Osteoblast (primary cell): ENCODE results near the gene PLXDC2. TPM values are rescaled to one million over a fixed set of nuclear protein-coding genes. Genes with fewer than 3 reads are reported as not detected.

Source experiments
- DNase-seq: peaks from one replicate; pipeline ENCODE4 v3.0.0; 2011; ENCODE audit warnings: low spot score, mixed read lengths; ENCODE audit not compliant: insufficient read length; ENCODE audit errors: missing footprints
- H2AFZ ChIP-seq: 2 replicates; pipeline ENCODE4 v1.6.0; 2011; ENCODE audit warnings: mild to moderate bottlenecking, low read length
- H3K27ac ChIP-seq: 2 replicates; pipeline ENCODE4 v1.5.1; 2011; ENCODE audit warnings: mild to moderate bottlenecking, low read depth, low read length, moderate library complexity
- H3K27me3 ChIP-seq: 2 replicates; pipeline ENCODE4 v1.6.0; 2012; ENCODE audit warnings: mild to moderate bottlenecking, control low read depth, inconsistent platforms, low read length, moderate library complexity; ENCODE audit not compliant: insufficient read depth
- H3K36me3 ChIP-seq: 2 replicates; pipeline ENCODE4 v1.5.1; 2011; ENCODE audit warnings: mild to moderate bottlenecking, low read length, control low read depth, moderate library complexity; ENCODE audit not compliant: insufficient read depth
- H3K4me1 ChIP-seq: 2 replicates; pipeline ENCODE4 v1.5.1; 2011; ENCODE audit warnings: mild to moderate bottlenecking, low read length, control low read depth, moderate library complexity; ENCODE audit not compliant: insufficient read depth
- H3K4me2 ChIP-seq: 2 replicates; pipeline ENCODE4 v1.6.0; 2011; ENCODE audit warnings: mild to moderate bottlenecking, low read length; ENCODE audit not compliant: insufficient read depth
- H3K4me3 ChIP-seq: fragments of 200-600 bp; sonication (generic); 3 replicates; pipeline ENCODE4 v1.5.1; 2012; ENCODE audit warnings: mild to moderate bottlenecking, low read length, inconsistent platforms; ENCODE audit not compliant: insufficient read depth
- H3K79me2 ChIP-seq: 2 replicates; pipeline ENCODE4 v1.6.0; 2012; ENCODE audit warnings: mild to moderate bottlenecking, low read length, control low read depth, inconsistent platforms; ENCODE audit not compliant: insufficient read depth
- H3K9me3 ChIP-seq: 2 replicates; pipeline ENCODE4 v1.5.1; 2011; ENCODE audit warnings: low read depth, low read length, control low read depth
- H4K20me1 ChIP-seq: 2 replicates; pipeline ENCODE4 v1.6.0; 2012; ENCODE audit warnings: mild to moderate bottlenecking, low read length, control low read depth; ENCODE audit not compliant: insufficient read depth
- CTCF ChIP-seq: IDR thresholded peaks from 2 replicates; pipeline ENCODE4 v1.5.1; 2011; ENCODE audit warnings: mild to moderate bottlenecking, low read depth, low read length, moderate library complexity; ENCODE audit errors: extremely low read depth
- total RNA-seq: library from RNA; depleted of rRNA; stranded (reverse); fragments of >200 nt; gene quantifications from 2 replicates; pipeline ENCODE4 v1.2.3, GENCODE V29; 2012

Gene PLXDC2
- total RNA-seq, 1 donor: 63.3 TPM

GRCh38 chr10:20146004-20146403 lies 329.8 kb downstream of the PLXDC2 start:
- no peak for TF ChIP-seq CTCF
- H3K9me3 ChIP-seq: no peaks in the 10 kb centered on the region
- no peak overlapping the region for H3K27ac ChIP-seq
- H3K79me2 ChIP-seq: no peaks in the 10 kb centered on the region
- no peak overlapping the region for H2AFZ ChIP-seq
- H3K4me2 ChIP-seq: no peak overlapping the region
- no peaks in the 10 kb centered on the region for H3K27me3 ChIP-seq
- no peaks in the 10 kb centered on the region for H3K36me3 ChIP-seq
- no peak overlapping the region for H3K4me3 ChIP-seq
- H4K20me1 ChIP-seq: no peaks in the 10 kb centered on the region
- DNase-seq: no peak
- no peaks in the 10 kb centered on the region for H3K4me1 ChIP-seq

DNA sequence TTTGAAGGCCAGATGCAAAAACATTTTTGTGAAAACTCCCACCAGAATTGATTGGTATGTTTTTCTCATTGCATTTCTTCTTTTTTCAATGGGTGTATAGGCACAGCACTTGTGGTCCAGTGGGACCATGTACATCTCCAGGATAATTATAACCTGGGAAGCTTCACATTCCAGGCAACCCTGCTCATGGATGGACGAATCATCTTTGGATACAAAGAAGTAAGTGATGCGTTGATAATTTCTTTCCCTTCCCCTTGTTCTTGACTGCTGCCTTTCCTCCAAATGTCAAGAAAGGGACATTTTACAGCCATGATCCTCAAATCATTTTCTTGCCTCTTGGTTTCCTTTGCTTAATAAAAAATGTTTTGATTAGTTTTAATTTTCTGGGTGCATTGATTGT lies 331.5 kb downstream of the PLXDC2 start:
- TF ChIP-seq CTCF: no peak
- H4K20me1 ChIP-seq: no peaks in the 10 kb centered on the region
- H2AFZ ChIP-seq: no peak overlapping the region
- no peak overlapping the region for H3K4me3 ChIP-seq
- no peak overlapping the region for H3K4me2 ChIP-seq
- no peaks in the 10 kb centered on the region for H3K4me1 ChIP-seq
- no peak overlapping the region for H3K27ac ChIP-seq
- no peak for DNase-seq
- H3K9me3 ChIP-seq: no peaks in the 10 kb centered on the region
- H3K79me2 ChIP-seq: no peaks in the 10 kb centered on the region
- H3K27me3 ChIP-seq: no peaks in the 10 kb centered on the region
- no peaks in the 10 kb centered on the region for H3K36me3 ChIP-seq

DNA sequence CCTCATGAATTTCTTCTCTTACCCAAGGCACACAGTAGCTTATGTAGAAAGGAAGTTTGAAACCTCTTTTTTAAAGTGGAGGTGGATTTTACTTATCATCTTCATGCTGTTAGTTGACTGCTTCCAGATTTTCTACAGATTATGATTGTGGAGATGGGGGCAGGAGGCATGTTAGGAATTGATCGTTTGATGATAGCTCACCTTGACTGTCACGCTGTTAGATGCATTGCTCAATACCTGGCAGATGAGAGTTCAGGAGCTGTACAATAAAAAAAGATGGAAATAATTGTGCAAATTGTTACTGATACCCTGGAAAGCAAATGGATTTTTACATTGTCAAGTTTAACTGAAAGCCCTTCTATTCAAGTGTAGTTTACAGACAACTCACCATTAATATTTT lies 340.3 kb downstream of the PLXDC2 start:
- Histone ChIP-seq H3K9me3 (no peaks in the 10 kb centered on the region), H3K27me3 (no peaks in the 10 kb centered on the region), H3K4me1 (no peaks in the 10 kb centered on the region), H3K27ac (no peak overlapping the region), H3K79me2 (no peaks in the 10 kb centered on the region), H3K4me2 (no peak overlapping the region), H4K20me1 (no peaks in the 10 kb centered on the region), H3K36me3 (no peaks in the 10 kb centered on the region), H3K4me3 (no peak overlapping the region), H2AFZ (no peak overlapping the region)
- no peak for DNase-seq
- TF ChIP-seq CTCF: no peak

DNA sequence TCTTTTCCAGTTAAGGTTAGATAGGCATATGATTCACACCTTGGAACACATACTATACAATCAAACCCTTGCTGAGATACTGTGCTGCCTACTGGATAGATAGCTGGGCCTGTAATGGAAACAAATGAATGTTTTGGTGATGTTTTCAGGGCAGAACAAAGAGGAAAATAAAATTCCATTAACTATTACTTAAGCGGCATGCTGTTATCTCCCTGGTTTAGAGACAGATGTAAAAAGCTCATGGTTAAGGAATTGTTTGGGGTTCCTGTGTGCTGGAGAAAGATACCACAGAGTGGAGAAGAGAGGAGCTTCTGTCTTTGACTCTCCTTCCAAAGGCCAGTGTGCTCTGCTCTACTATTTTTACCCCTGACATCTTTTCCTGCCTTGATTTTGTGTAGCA lies 341.1 kb downstream of the PLXDC2 start:
- Histone ChIP-seq H3K36me3 (no peaks in the 10 kb centered on the region), H2AFZ (no peak overlapping the region), H3K4me1 (no peaks in the 10 kb centered on the region), H3K27me3 (no peaks in the 10 kb centered on the region), H3K79me2 (no peaks in the 10 kb centered on the region), H3K9me3 (no peaks in the 10 kb centered on the region), H3K27ac (no peak overlapping the region), H3K4me2 (no peak overlapping the region), H3K4me3 (no peak overlapping the region), H4K20me1 (no peaks in the 10 kb centered on the region)
- no peak for TF ChIP-seq CTCF
- no peak for DNase-seq
